H9 (cell line): ENCODE results near the gene CBX1. TPM values are rescaled to one million over a fixed set of nuclear protein-coding genes. Genes with fewer than 3 reads are reported as not detected.

ENCODE experiments used
- DNase-seq: peaks from one replicate; pipeline ENCODE4 v3.0.0-alpha.2; 2017
- H2AFZ ChIP-seq: one replicate; pipeline ENCODE4 v1.6.1; 2013; ENCODE audit warnings: mild to moderate bottlenecking, low read length, control low read depth, moderate library complexity
- H2AK5ac ChIP-seq: 2 replicates; pipeline ENCODE4 v1.6.1; 2013; ENCODE audit warnings: low read length, control low read depth, mixed read lengths; ENCODE audit not compliant: insufficient read length
- H2BK120ac ChIP-seq: one replicate; pipeline ENCODE4 v1.6.1; 2013; ENCODE audit warnings: low read depth, mild to moderate bottlenecking, low read length, control low read depth, inconsistent platforms; ENCODE audit not compliant: poor library complexity, severe bottlenecking
- H2BK12ac ChIP-seq: 2 replicates; pipeline ENCODE4 v1.6.1; 2013; ENCODE audit warnings: low read length, control low read depth, mixed read lengths, low read depth; ENCODE audit not compliant: insufficient read length
- H2BK15ac ChIP-seq: 2 replicates; pipeline ENCODE4 v1.6.1; 2013; ENCODE audit warnings: low read depth, low read length, control low read depth
- H2BK20ac ChIP-seq: one replicate; pipeline ENCODE4 v1.6.1; 2013; ENCODE audit warnings: low read depth, mild to moderate bottlenecking, low read length, control low read depth, inconsistent platforms; ENCODE audit not compliant: poor library complexity, severe bottlenecking
- H2BK5ac ChIP-seq: 2 replicates; pipeline ENCODE4 v1.6.1; 2013; ENCODE audit warnings: low read length, control low read depth, mixed read lengths; ENCODE audit not compliant: insufficient read length
- H3K14ac ChIP-seq: 2 replicates; pipeline ENCODE4 v1.6.1; 2013; ENCODE audit warnings: low read length, control low read depth; ENCODE audit not compliant: insufficient read depth
- H3K18ac ChIP-seq: 2 replicates; pipeline ENCODE4 v1.6.1; 2013; ENCODE audit warnings: low read depth, mild to moderate bottlenecking, mixed read lengths, low read length, control low read depth; ENCODE audit not compliant: insufficient read length
- H3K23ac ChIP-seq: 2 replicates; pipeline ENCODE4 v1.6.1; 2013; ENCODE audit warnings: low read length, control low read depth, mixed read lengths, low read depth; ENCODE audit not compliant: insufficient read length
- H3K23me2 ChIP-seq: 2 replicates; pipeline ENCODE4 v1.6.1; 2013; ENCODE audit warnings: low read depth, mild to moderate bottlenecking, mixed read lengths, low read length, control low read depth; ENCODE audit not compliant: insufficient read length, poor library complexity, severe bottlenecking
- H3K27ac ChIP-seq: 2 replicates; pipeline ENCODE4 v1.5.1; 2013; ENCODE audit warnings: low read length, control low read depth, mixed read lengths, low read depth; ENCODE audit not compliant: insufficient read length
- H3K27me3 ChIP-seq: 2 replicates; pipeline ENCODE4 v1.6.1; 2013; ENCODE audit warnings: low read length, control low read depth, inconsistent platforms; ENCODE audit not compliant: insufficient read depth
- H3K4ac ChIP-seq: 2 replicates; pipeline ENCODE4 v1.6.1; 2013; ENCODE audit warnings: low read depth, mild to moderate bottlenecking, control low read depth, inconsistent platforms, low read length, moderate library complexity
- H3K4me1 ChIP-seq: 2 replicates; pipeline ENCODE4 v1.6.1; 2013; ENCODE audit warnings: low read length, control low read depth, inconsistent platforms; ENCODE audit not compliant: insufficient read depth
- H3K4me2 ChIP-seq: 2 replicates; pipeline ENCODE4 v1.6.1; 2013; ENCODE audit warnings: low read length, control low read depth, mixed read lengths; ENCODE audit not compliant: insufficient read length, insufficient read depth
- H3K56ac ChIP-seq: 2 replicates; pipeline ENCODE4 v1.6.1; 2013; ENCODE audit warnings: low read depth, mild to moderate bottlenecking, mixed read lengths, low read length, control low read depth; ENCODE audit not compliant: insufficient read length
- H3K79me1 ChIP-seq: 2 replicates; pipeline ENCODE4 v1.6.1; 2013; ENCODE audit warnings: low read depth, mild to moderate bottlenecking, moderate library complexity, low read length, control low read depth, inconsistent platforms; ENCODE audit not compliant: insufficient read depth, poor library complexity, severe bottlenecking
- H3K79me2 ChIP-seq: 2 replicates; pipeline ENCODE4 v1.6.1; 2013; ENCODE audit warnings: low read length, control low read depth, inconsistent platforms; ENCODE audit not compliant: insufficient read depth
- H3K9ac ChIP-seq: 2 replicates; pipeline ENCODE4 v1.6.1; 2013; ENCODE audit warnings: low read length, control low read depth, mixed read lengths; ENCODE audit not compliant: insufficient read length; ENCODE audit errors: extremely low read depth
- H3K9me3 ChIP-seq: one replicate; pipeline ENCODE4 v1.6.1; 2013; ENCODE audit warnings: low read depth, low read length, inconsistent platforms; ENCODE audit not compliant: control insufficient read depth
- H3T11ph ChIP-seq: one replicate; pipeline ENCODE4 v1.6.1; 2013; ENCODE audit warnings: mild to moderate bottlenecking, low read length, control low read depth, inconsistent platforms
- H4K20me1 ChIP-seq: one replicate; pipeline ENCODE4 v1.6.1; 2013; ENCODE audit not compliant: control insufficient read depth, insufficient read length, insufficient read depth
- H4K5ac ChIP-seq: 2 replicates; pipeline ENCODE4 v1.6.1; 2013; ENCODE audit warnings: low read depth, mild to moderate bottlenecking, mixed read lengths, low read length, control low read depth; ENCODE audit not compliant: insufficient read length
- H4K8ac ChIP-seq: replicated peaks from 2 replicates; pipeline ENCODE4 v1.6.1; 2013; ENCODE audit warnings: low read length, control low read depth, mixed read lengths, low read depth; ENCODE audit not compliant: insufficient read length
- H4K91ac ChIP-seq: 2 replicates; pipeline ENCODE4 v1.6.1; 2013; ENCODE audit warnings: low read depth, mild to moderate bottlenecking, moderate library complexity, mixed read lengths, low read length, control low read depth; ENCODE audit not compliant: insufficient read length
- H3K27ac Mint-ChIP-seq, 3 experiments: 2 replicates in 2 of 3; 3 replicates in 1 of 3; pipeline ENCODE4 v1.8.0; 2020 to 2021; ENCODE audit warnings: mixed read lengths in 3 of 3, mild to moderate bottlenecking in 1 of 3, moderate library complexity in 1 of 3
- H3K27me3 Mint-ChIP-seq: 2 replicates; pipeline ENCODE4 v1.8.0; 2021; ENCODE audit warnings: low read depth, mild to moderate bottlenecking, moderate library complexity, mixed read lengths
- H3K36me3 Mint-ChIP-seq, 3 experiments: 2 replicates in 2 of 3; 3 replicates in 1 of 3; pipeline ENCODE4 v1.8.0; 2020 to 2021; ENCODE audit warnings: low read depth in 3 of 3, mixed read lengths in 3 of 3; ENCODE audit not compliant: insufficient read depth in 1 of 3
- H3K4me1 Mint-ChIP-seq, 2 experiments: 2 replicates each; pipeline ENCODE4 v1.8.0; 2020; ENCODE audit warnings: mixed read lengths in 2 of 2
- H3K4me3 Mint-ChIP-seq, 2 experiments: 2 replicates in 1 of 2; 3 replicates in 1 of 2; pipeline ENCODE4 v1.8.0; 2020 to 2021; ENCODE audit warnings: mild to moderate bottlenecking in 2 of 2, mixed read lengths in 2 of 2, moderate library complexity in 1 of 2
- H3K9me3 Mint-ChIP-seq, 2 experiments: 2 replicates in 1 of 2; 3 replicates in 1 of 2; pipeline ENCODE4 v1.8.0; 2020; ENCODE audit warnings: mild to moderate bottlenecking in 2 of 2, mixed read lengths in 2 of 2, moderate library complexity in 1 of 2
- WGBS: extraction: QIAGEN DNeasy Blood & Tissue Kit; methylation state at CpG from one replicate; pipeline ENCODE4 v1.1.7; 2013; ENCODE audit warnings: missing lambda C conversion rate, low lambda C conversion rate, mixed read lengths; ENCODE audit not compliant: insufficient read length; ENCODE audit errors: extremely low coverage; 5-methylcytosine and 5-hydroxymethylcytosine counted together
- total RNA-seq: library from RNA; stranded (reverse); gene quantifications from 2 replicates; pipeline ENCODE4 v1.2.1, GENCODE V29; 2021
- TF ChIP-seq, protein P1 (sequence below): fragments of 200-600 bp; sonication (generic); conservative IDR thresholded peaks from 3 replicates; pipeline ENCODE4 v1.8.0; 2021; ENCODE audit warnings: antibody characterized with exemption, mild to moderate bottlenecking

The CBX1 gene
- total RNA-seq, 1 experiment from 2014 or later = 155 TPM

DNA sequence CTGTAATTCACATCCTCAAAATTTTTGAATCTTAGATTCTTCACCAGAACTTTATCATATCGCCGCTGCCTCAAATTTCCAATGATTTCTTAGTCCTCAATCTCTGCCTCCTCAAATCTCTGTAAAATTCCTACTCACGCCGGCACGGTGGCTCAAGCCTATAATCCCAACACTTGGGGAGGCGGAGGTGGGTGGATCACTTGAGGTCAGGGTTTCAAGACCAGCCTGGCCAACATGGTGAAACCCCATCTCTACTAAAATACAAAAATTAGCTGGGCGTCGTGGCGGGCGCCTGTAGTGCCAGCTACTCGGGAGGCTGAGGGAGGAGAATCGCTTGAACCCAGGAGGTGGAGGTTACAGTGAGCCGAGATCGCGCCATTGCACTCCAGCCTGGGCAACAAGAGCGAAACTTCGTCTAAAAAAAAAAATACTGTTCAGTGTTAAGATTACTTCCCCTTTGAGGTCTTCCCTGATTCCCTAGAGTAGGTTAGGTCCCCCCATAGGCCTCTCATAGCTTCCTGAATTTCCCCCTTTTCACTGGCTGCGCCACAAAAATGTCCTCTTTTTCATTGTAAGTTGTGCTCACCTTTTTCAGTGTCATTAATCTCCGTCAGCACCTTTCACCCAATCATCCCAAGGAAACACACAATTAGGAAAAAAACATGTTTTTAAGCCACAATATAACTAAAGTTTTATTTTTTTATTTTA is 919 bp upstream of the CBX1 start:
- peaks cover 8% of the 10 kb centered on the region for H3K23me2 ChIP-seq
- Mint-ChIP-seq H3K4me3 (peak overlapping the region; percentile 81 to 99), H3K4me1 (peaks cover 6 to 14% of the 10 kb centered on the region in 2 experiments), H3K36me3 (peaks cover 0 to 2% (median 0%) of the 10 kb centered on the region in 3 experiments; a peak in 2 of 7 replicates), H3K27ac (peak overlapping the region in 1 of 3 experiments; percentile 66; a peak in 1 of 7 replicates), H3K9me3 (peaks cover 0 to 8% of the 10 kb centered on the region in 2 experiments; a peak in 4 of 5 replicates), H3K27me3 (peaks cover 8% of the 10 kb centered on the region)
- no peak overlapping the region for H2BK12ac ChIP-seq
- no peak overlapping the region for H3K4me2 ChIP-seq
- no peaks in the 10 kb centered on the region for H3K27me3 ChIP-seq
- no peak overlapping the region for H2BK120ac ChIP-seq
- H3K4me1 ChIP-seq = no peaks in the 10 kb centered on the region
- no peak overlapping the region for H3K27ac ChIP-seq
- H4K20me1 ChIP-seq = no peaks in the 10 kb centered on the region
- no peak overlapping the region for H2AK5ac ChIP-seq
- H4K5ac ChIP-seq = no peak overlapping the region
- no peak overlapping the region for H2BK20ac ChIP-seq
- H4K91ac ChIP-seq = no peak overlapping the region
- no peak overlapping the region for H2BK5ac ChIP-seq
- no CpG with 5 or more reads among the region's 19 CpGs for WGBS
- H3K56ac ChIP-seq = no peak overlapping the region
- no peak overlapping the region for H3K14ac ChIP-seq
- no peaks in the 10 kb centered on the region for H3K79me1 ChIP-seq
- peaks cover 19% of the 10 kb centered on the region; the same call in 1 of the 2 replicates for H3K79me2 ChIP-seq
- H3K18ac ChIP-seq = no peak overlapping the region
- H4K8ac ChIP-seq = no peak overlapping the region
- H3K9me3 ChIP-seq = no peaks in the 10 kb centered on the region
- TF ChIP-seq, protein P1, sequence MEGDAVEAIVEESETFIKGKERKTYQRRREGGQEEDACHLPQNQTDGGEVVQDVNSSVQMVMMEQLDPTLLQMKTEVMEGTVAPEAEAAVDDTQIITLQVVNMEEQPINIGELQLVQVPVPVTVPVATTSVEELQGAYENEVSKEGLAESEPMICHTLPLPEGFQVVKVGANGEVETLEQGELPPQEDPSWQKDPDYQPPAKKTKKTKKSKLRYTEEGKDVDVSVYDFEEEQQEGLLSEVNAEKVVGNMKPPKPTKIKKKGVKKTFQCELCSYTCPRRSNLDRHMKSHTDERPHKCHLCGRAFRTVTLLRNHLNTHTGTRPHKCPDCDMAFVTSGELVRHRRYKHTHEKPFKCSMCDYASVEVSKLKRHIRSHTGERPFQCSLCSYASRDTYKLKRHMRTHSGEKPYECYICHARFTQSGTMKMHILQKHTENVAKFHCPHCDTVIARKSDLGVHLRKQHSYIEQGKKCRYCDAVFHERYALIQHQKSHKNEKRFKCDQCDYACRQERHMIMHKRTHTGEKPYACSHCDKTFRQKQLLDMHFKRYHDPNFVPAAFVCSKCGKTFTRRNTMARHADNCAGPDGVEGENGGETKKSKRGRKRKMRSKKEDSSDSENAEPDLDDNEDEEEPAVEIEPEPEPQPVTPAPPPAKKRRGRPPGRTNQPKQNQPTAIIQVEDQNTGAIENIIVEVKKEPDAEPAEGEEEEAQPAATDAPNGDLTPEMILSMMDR = no peak
- H2BK15ac ChIP-seq = no peak overlapping the region
- H3K4ac ChIP-seq = no peak overlapping the region
- no peak overlapping the region for H3K23ac ChIP-seq
- H3T11ph ChIP-seq = no peak overlapping the region
- H2AFZ ChIP-seq = no peak overlapping the region
- DNase-seq = no peak
- no peak overlapping the region for H3K9ac ChIP-seq
